NCI-H187 (cell line): Measurements from ENCODE around the gene NEK3.
A peak's percentile ranks its signal among the peaks of the same experiment; 100 is the strongest.
"Not testable (repeated sequence)": the region's sequence is repeated elsewhere in the genome, so short reads cannot be mapped to it uniquely, and the experiment has no call there.

Experiments
- DNase-seq, 2 experiments: peaks; one replicate each; lab custom pipeline; 2025; lab: John Stamatoyannopoulos, UW

The NEK3 gene, protein sequence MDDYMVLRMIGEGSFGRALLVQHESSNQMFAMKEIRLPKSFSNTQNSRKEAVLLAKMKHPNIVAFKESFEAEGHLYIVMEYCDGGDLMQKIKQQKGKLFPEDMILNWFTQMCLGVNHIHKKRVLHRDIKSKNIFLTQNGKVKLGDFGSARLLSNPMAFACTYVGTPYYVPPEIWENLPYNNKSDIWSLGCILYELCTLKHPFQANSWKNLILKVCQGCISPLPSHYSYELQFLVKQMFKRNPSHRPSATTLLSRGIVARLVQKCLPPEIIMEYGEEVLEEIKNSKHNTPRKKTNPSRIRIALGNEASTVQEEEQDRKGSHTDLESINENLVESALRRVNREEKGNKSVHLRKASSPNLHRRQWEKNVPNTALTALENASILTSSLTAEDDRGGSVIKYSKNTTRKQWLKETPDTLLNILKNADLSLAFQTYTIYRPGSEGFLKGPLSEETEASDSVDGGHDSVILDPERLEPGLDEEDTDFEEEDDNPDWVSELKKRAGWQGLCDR

DNA sequence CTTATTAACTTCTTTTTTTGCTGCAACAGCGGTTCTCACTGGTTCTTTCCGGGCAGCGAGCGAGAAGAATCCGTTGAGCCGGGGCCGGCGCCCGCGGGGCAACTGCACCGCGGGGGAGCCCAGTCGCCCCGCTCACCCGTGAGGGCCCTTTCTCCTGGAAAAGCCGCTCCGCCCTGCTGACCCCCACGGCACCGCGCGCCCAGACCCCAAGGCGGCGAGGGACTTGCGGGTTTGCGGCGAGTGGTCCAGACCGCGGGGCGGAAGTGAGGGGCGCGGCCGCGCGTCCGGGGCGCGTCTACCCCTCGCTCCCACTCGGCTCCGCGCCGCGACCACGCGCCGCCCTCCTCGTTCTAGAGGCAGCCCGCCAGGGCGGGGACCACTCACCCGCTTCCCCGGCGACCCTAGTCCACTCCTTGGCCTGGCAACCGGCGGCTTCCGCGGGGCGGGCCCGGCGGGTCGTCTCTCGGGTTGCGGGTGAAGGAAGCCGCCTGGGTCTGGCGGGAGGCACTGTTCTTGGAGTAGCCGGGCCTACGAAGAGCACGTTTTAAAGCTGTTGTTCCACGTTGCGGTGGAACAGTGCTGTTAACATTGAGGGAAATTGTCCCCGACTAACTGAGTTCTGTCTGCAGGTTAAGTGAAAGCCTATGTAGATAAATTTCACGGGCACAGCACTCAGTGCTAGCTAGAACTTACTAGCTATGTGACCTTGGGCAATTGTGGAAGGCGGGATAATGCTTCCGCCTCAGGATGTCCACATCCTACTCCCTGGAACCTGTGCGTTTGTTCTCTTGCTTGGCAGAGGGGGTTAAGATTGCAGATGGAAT is at the start of gene NEK3:
Gene NEK3, minus strand, starts transcription at position 439 of the 824 bp plus-strand sequence. CDS start 3,406 bp downstream, outside the sequence.
- peak in 1 of 2 experiments; percentile 29 for DNase-seq

DNA sequence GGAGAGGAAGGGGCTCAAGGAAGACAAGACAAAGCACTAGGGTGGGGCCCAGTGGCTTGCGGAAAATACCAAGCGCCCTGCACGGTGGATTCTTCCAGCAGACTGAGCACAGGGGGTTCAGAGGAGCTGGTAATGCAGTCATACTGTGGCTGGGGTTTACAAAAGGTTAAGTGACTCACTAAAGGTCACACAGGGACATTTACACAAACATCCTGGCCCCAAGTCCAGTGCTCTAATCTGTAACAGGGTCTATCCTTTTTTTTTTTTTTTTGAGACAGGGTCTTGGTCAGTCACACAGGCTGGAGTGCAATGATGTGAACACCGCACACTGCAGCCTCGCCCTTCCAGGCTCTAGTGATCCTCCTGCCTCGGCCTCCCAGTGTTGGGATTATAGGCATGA is 49.0 kb upstream of the NEK3 start:
- not testable (repeated sequence) for DNase-seq

DNA sequence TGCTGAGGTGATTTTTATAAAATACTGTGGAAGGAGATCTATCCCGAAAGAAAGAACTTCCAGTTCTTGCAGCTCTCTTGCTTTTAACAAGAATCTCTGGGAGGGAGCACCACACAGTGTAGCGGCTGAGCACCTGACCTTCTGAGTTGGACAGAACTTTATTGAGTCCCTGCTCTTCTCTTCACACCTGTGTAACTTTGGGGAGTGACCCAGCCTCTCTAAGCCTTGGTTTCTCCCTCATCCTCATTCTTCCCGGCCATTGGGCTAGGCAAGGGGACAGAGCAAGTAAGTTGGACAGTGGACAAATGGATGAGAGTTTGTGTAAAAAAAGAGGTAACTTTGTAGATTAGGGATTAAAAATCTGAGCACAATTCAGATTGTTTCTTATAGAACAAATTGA is 48.5 kb upstream of the NEK3 start:
- not testable (repeated sequence) for DNase-seq

DNA sequence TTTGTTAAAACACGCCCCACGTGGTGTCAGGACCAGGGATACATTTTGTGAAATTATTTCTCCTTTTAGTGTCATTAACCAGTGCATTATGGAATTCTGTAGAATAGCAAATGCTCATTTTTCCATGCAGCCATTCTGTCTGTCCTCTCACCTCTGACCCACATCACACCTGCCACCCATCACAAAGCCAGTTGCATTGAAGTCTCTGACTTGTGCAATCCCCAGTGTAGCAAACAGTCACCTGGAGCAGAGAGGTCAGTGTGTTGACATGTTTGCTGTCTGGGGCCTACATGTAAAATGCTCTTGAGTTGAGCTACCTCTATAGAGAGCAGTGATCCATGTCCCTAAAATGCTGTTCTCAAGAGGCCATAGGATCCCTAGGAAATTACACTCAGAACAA is 47.9 kb upstream of the NEK3 start:
- DNase-seq, result not testable (repeated sequence)

DNA sequence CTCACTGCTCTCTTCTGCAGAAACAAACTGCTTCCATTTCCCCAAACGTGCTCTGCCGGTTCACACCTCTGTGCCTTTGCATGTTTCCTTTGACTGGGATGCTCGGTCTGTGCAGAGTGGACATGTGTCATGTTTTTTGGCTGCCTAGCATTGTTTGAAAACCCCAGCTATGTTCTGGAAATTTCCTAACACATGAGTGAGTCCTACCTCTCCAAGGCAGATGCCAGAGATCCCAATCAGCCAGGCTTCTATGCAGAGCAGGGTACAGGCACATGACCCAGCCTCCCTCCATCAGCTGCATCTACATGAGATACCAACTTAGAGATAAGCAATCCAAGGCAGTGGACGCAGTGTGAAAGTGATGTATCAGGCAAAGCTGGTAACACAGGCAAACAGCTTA is 45.1 kb upstream of the NEK3 start:
- DNase-seq, result not testable (repeated sequence)

DNA sequence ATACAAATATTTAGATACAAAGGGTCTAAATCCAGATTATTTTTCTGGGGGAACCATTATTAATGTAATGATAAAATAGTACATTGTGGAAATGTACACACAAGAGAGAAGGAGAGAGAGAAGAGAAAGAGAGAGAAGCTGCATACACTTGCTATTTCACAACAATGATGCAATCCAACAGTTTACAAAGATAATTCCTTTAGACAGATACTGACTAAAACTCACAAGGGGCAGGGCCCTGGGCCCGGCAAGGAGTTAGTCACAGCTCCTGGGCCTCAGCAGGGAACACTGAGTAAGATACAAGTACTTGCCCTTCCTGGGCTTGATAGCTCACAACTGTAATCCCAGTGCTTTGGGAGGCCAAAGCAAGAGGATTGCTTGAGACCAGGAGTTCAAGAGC is 44.5 kb upstream of the NEK3 start:
- not testable (repeated sequence) for DNase-seq

DNA sequence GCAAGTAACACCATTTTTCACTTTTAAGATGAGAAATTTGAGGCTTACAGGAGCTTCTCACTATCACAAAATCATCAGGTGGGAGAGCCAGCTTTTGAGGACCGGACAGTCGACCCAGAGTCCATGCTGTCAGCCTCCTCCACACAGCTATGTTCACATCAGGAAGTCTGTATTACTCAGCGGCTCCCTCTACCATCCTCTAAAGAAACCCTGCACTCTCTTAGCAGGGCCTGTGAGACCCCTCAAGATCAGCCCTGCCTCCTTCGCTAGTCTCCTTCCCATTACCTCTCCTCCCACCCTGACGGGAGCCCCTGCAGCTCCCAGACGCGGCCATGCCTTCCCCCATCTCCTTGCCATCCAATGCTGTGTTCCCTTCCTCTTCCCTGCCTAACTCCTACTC is 43.1 kb upstream of the NEK3 start:
- DNase-seq, result not testable (repeated sequence)

DNA sequence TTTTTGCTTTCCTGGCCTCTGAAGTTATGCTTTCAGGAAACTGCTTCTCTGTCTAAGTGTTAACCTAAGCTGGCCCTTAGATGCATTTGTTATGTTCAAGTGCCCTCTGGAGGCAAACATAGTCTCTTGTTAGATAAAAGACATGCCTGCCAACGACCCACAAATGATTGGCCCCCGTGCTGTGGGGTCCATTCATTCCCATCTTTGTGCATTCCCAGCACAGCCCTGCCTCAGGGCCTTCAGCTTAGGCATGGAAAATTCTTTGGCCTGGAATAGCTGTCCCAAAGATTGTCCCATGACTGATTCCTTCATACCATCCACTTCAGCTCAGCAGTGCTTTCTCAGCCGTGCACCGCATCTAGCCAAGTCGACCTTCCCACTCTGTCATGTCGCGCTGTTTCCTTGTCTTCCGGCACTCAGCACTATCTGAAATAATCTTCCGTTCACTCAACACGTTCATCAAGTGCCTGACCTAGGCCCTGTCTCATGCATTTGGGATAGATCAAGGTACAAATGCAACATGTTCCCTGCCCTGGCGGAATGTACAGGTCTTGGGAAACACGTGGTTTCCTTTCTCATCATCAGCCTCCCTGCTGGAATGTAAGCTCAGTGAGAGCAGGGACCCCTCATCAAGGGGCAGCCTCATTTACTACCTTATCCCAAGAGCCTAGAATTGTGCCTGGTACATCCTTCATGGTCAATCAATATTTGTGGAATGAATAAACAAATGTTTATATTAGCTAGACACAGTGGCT is 42.2 kb upstream of the NEK3 start:
- not testable (repeated sequence) for DNase-seq

DNA sequence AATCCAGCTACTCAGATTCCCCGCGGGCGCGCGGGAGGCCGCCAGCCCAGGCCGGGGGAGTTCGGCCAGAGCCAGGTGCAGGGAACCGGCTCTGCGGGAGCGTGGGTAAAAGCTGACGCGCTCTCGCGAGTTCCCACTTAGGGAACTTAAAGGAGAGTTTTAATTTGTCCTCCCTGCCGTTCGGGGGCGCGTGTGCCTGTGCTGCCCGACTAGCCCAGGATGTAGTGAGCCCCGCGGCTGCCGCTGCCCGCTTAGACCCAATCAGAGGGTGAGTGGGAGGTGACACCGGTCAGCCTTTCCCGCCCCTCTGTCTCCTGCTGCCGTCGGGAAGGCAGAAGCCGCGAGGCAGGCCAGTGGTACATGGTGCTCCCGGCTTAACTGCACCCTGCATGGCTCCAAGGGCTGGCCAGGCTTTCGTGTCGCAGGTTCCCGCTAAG is 36.0 kb upstream of the NEK3 start:
- no peak for DNase-seq

DNA sequence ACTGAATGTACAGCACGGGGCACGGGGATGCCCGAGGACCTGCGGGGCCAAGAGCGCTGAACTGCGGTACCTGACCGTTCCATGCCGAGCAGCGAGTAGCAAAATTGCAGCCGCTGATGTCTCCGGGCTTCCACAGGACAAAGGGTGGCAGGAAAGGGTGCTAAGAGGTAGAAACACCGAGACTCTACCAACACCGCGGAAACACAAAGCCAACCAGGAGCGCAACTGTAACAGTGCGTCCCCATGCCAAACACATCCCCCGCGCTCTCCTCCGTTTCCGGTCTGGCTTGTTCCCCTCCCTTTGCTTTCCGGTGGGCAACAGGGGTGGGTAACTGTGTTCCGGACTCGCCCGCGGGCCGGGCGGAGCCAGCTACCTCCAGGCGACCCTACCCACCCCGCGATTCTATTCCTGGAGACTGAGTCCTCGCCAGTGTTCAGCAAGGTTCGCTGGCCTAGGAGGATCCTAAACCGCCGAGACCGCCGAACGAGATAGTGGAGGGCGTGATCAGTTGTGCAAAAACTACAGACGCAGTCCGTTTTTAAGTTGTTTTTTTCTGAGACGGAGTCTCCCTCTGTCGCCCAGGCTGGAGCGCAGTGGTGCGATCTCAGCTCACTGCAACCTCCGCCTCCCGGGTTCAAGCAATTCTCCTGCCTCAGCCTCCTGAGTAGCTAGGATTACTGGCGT is 34.9 kb upstream of the NEK3 start:
- DNase-seq, result peak; percentile 39 to 52

DNA sequence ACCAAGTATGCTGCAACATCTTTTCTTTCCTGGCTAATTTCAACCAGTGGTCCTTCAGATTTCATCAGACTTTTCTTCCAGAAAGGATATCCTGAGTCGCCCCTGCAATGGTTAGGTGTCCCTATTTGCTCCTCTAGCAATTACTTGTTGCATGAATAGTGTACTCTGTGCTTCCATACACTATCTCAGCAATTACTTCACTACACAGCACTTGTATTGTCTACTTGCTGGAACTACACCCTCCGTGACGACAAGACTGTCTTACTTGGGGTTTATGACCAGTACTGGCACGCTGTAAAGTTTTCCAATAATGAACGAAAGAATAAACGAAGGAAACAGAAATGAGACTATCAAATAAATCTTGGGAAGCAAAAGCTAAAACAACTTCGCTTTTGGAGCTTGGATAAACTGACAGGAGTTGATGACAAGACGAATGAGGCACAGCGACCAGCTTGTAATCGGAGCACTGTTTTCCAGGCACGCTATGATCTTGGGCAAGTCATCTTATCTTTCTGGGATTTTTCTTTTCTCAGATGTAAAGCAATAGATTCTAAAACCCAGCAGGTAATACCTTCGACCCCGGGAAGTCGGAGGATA is 34.3 kb upstream of the NEK3 start:
- DNase-seq, result not testable (repeated sequence)

DNA sequence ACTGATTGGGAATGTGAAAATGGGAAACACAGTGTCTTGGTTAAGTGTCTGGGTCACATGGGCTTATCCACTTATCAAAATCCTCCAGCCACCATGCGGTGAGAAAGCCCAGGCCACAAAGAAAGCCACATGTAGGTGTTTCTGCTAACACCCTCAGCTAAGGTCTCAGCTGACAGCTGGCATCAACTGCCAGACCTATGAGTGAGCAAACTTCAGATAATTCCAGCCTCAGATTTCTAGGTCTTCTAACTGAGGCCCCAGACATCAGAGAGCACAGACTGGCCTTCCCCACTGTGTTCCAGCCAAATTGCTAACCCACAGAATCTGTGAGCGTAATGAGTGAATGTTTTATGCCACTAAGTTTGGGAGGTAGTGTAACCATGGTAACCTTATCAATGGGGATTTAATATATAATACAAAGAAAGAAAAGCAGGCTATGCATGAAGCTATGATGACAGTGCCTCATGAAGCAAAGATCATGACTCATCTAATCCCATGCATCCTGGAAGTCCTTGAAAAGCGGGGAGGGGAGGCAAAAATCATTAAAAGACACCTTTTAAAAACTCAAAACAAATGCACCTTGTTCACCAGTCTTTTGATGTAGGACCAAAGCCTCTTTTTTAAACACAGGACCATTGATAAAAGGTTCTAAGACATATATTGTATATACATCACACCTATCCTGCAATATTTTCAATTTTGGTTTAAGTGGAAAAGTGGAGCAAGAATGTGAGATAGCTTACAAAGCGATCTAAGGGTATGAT is 28.2 kb upstream of the NEK3 start:
- not testable (repeated sequence) for DNase-seq

DNA sequence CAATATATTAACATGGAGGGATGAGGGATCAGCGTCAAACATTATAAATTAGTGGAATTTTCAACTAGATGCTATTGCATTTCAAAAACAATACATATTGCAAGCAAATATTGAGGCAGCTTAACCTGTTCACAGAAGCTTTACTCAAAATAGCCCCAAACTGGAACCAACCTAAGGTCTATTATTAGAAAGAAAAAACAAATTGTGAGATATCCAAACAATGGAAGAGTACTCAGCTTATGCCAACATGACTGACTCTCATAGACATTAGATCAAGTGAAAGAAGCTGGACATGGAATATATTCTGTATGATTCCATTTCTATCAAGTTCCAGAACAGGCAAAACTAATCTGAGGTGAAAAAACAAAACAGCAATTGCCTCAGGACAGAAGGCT is 27.6 kb upstream of the NEK3 start:
- no peak for DNase-seq

DNA sequence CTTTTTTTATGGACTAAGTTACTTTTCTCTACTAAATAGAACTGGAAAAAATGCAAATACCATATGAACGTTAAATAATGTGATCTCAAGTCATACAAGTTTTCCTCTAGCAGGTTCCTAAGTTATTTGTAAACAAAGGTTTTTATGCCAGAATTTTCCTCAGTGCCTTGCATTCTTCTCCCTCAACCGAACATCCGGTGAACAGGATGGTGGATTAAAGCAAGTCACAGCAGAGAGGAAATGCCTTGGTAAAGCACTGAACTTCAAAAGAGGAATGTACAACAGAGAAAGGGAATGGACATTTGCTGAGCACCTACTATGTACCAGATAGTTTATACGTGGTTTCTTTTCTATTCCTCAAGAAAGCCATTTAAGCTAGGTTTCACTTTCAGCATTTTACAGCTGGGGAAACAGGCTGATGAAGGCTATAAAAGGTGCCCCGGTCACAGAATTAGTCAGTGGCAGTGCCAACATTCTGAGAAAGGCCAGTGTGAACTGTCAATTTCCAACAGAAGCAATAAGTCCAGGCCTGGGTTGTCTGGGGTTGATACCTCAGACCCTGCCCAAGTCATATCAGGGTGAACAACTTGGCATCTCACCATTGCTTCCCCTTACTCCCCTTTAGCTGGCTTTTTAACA is 22.0 kb upstream of the NEK3 start:
- not testable (repeated sequence) for DNase-seq

DNA sequence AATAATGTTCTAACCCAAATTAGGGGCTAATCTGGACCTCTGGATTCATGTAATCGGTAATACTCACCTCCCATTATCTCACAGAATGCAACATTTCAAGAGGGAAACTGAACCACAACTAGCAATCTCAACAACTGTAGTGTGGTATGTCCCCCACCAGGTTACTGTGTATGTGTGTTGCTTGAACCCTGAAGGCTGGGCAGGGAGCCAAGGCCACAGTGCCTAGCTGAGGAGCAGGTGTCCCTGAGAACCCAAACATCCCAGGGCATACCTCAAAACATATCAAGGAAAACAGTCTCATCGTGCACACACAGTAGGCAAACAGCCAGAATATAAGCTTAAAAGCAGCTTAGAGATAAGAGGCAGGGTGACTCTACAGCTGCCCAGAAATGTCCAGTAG is 20.5 kb upstream of the NEK3 start:
- DNase-seq, result no peak

DNA sequence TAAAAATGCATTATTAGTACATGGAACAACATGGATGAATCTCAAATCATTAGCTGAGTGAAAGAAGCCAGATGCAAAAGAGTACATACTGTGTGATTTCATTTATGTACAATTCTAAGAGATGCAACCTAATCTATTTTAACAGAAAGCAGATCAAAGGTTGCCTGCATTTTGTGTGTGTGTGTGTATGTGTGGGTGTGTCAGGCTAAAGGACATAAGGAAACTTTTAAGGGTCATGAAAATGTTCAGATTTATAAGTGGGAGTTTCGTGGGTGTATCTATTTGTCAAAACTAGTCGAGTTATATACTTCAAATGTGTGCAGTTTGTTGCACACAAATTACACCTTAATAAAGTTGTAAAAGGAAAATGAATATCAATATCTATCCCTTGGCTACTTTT is 17.9 kb upstream of the NEK3 start:
- no peak for DNase-seq

DNA sequence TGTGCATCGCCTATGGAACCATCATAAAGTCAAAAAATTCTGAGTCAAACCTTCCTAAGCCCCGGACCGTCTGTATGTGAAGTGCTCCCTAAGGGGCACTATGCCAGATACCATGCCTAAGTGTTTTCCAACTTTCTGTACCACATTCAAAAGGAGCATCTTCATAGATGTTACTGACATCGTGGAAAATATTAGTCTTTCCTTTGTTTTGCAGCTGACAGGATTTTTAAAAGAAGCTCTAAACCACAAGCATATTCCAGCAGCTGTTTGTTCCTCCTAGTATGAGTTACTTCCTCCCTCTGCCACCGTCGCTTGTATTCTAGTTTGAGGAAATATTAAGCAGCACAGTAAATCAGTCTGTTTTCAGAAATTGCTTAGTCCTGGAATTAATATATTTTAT is 14.6 kb upstream of the NEK3 start:
- not testable (repeated sequence) for DNase-seq

DNA sequence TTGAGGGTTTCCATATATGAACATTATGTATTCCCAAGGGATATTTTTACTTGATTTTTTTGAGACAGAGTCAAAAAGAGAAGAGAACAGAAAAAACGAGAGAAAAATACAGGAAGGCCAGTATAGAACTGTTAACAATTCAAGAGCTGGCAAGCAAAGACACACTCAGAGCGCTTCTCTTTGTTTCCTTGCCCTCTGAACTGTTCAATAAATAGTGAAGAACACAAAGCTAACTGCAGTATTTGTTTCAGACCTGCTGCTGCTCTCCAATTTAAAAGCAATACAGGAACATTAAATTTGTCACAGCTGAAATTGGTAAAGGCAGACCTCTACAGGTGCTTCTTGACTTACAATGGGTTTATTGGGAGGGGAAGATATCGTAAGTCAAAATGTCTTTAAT is 14.0 kb upstream of the NEK3 start:
- no peak for DNase-seq

DNA sequence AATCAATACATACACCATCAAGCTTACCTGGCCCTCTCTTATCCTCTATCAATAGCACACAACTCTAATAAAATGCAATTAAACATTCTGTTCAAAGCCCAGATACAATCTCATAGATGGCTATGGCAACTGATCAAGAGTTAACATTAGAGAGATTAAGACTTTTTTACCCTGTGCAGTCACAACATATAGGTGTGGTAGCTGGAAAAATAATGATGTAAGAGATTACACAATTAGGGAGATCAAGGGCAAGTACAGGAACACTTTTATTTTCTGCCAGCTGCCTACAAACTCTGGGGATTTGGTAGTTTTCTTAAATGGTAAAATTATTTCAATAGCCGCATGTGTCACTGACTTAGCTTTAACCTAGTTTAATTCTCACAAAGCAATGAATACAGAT is 12.3 kb upstream of the NEK3 start:
- not testable (repeated sequence) for DNase-seq
